ENCODE measurements around the gene WBP1L.
"Not testable (repeated sequence)": the region's sequence is repeated elsewhere in the genome, so short reads cannot be mapped to it uniquely, and the experiment has no call there.

WBP1L gene

DNA sequence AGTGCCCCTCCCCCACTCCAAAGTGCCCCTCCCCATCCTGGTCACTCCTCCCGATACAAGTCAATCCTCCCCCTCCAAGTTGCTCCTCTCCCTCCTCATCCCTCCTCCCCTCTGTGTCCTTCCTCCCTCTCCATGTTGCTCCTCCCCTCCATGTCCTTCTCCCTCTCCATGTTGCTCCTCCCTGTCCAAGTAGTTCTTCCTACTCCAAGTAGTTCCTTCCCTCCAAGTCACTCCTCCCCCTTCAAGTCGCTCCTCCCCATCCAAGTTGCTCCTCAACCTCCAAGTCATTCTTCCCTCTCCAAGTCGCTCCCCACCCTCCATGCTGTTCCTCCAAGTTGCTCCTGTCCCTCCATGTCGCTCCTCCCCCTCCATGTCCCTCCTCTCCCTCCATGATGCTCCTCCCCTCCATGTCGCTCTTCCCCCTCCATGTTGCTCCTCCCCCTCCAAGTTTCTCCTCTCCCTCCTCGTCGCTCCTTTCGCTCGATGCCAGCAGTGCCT lies 8.6 kb upstream of the WBP1L start:
- no peak overlapping the region for H3K9ac ChIP-seq (ENCODE audit: insufficient read length, low read depth)
- H3K4me3 ChIP-seq (ENCODE audit: insufficient read length, low read depth), result no peak overlapping the region
- no peaks in the 10 kb centered on the region for H3K9me3 ChIP-seq (ENCODE audit: insufficient read depth, low read length)
- TF ChIP-seq ZNF274 (IDR thresholded peaks at IDR 0.05; ENCODE audit: low read depth, low read length), result no peak
- no peak for TF ChIP-seq YY1 (IDR thresholded peaks at IDR 0.05; ENCODE audit: insufficient read depth, insufficient read length)
- TF ChIP-seq SUZ12 (IDR thresholded peaks at IDR 0.05; ENCODE audit: extremely low read depth, insufficient read depth, insufficient read length), result no peak
- peaks cover 58% of the 10 kb centered on the region for H3K36me3 ChIP-seq (ENCODE audit: insufficient read depth, insufficient read length, low read length)
- H3K4me1 ChIP-seq (ENCODE audit: insufficient read depth, insufficient read length), result peaks cover 4% of the 10 kb centered on the region
- H3K27me3 ChIP-seq (ENCODE audit: insufficient read depth, insufficient read length), result no peaks in the 10 kb centered on the region
- no peak for DNase-seq (ENCODE audit: low read depth, low spot score)

DNA sequence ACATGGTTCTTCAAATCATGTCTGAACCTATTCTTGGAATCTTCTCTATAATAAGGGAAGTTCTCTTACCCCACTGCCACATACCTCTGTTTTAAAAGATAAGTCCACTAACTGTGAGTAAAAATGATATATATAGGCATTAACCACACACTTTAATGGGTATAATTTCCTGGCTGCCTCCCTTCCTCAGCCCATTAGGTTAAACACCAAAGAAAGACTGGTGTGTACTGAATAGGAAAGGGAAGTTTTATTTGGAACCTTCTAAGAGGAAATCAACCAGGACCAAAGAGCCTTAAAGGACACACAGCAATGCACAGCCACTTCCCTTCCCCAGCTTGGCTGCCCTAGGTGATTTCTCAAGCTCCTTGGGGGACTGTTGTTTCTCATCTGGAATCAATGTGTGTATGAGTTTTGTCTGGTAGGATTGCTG lies 5.0 kb upstream of the WBP1L start:
- no peak overlapping the region for H3K4me3 ChIP-seq (ENCODE audit: insufficient read length, low read depth)
- peaks cover 4% of the 10 kb centered on the region for H3K4me1 ChIP-seq (ENCODE audit: insufficient read depth, insufficient read length)
- H3K36me3 ChIP-seq (ENCODE audit: insufficient read depth, insufficient read length, low read length), result peaks cover 32% of the 10 kb centered on the region
- no peaks in the 10 kb centered on the region for H3K9me3 ChIP-seq (ENCODE audit: insufficient read depth, low read length)
- H3K27me3 ChIP-seq (ENCODE audit: insufficient read depth, insufficient read length), result no peaks in the 10 kb centered on the region
- no peak overlapping the region for H3K9ac ChIP-seq (ENCODE audit: insufficient read length, low read depth)
- DNase-seq (ENCODE audit: low read depth, low spot score), result no peak
- TF ChIP-seq SUZ12 (IDR thresholded peaks at IDR 0.05; ENCODE audit: extremely low read depth, insufficient read depth, insufficient read length) (no peak), ZNF274 (IDR thresholded peaks at IDR 0.05; ENCODE audit: low read depth, low read length) (no peak), YY1 (IDR thresholded peaks at IDR 0.05; ENCODE audit: insufficient read depth, insufficient read length) (no peak)

DNA sequence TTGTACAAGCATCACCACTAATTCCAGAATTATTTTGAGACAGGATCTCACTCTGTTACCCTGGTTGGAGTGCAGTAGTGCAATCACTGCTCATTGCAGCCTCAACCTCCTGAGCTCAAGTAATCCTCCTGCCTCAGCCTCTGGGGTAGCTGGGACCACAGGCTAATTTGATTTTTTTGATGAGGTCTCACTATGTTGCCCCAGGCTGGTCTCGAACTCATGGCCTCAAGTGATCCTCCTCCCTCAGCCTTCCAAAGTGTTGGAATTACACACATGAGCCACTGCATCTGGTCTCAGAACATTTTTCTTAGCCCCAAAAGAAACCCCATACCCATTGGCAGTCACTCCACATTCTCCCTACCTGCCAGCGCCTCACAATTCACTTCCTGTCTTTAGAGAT lies 3.5 kb upstream of the WBP1L start:
- Histone ChIP-seq H3K4me1 (ENCODE audit: insufficient read depth, insufficient read length) (peaks cover under 1% of the 10 kb centered on the region), H3K4me3 (ENCODE audit: insufficient read length, low read depth) (no peak overlapping the region), H3K9me3 (ENCODE audit: insufficient read depth, low read length) (no peaks in the 10 kb centered on the region), H3K36me3 (ENCODE audit: insufficient read depth, insufficient read length, low read length) (peaks cover 19% of the 10 kb centered on the region), H3K27me3 (ENCODE audit: insufficient read depth, insufficient read length) (no peaks in the 10 kb centered on the region), H3K9ac (ENCODE audit: insufficient read length, low read depth) (no peak overlapping the region)
- no peak for DNase-seq (ENCODE audit: low read depth, low spot score)
- TF ChIP-seq YY1 (IDR thresholded peaks at IDR 0.05; ENCODE audit: insufficient read depth, insufficient read length) (no peak), SUZ12 (IDR thresholded peaks at IDR 0.05; ENCODE audit: extremely low read depth, insufficient read depth, insufficient read length) (no peak), ZNF274 (IDR thresholded peaks at IDR 0.05; ENCODE audit: low read depth, low read length) (no peak)

DNA sequence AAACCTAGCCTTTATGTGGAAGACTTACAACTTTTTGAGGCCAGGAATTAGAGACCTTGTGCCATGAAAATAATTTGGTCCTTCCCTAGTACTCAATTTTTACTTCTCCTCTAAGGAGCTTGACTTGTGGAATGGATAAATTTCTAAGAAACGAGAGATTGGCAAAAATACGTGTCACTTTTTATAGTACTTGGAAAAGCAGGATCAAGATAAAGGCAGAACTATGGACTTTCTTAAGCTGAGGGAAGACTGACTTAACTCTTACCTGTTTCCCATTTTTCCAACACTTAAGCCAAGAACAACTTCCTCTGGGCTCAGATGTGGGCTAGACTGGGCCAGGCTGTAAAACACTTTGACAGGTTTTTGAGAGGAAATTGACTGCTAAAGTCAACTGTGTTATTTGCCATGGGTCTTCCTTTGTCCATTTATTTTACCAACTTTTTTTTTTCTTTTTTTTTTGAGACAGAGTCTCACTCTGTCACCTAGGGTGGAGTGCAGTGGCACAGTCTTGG lies 2.0 kb upstream of the WBP1L start:
- TF ChIP-seq YY1 (IDR thresholded peaks at IDR 0.05; ENCODE audit: insufficient read depth, insufficient read length) (no peak), ZNF274 (IDR thresholded peaks at IDR 0.05; ENCODE audit: low read depth, low read length) (no peak), SUZ12 (IDR thresholded peaks at IDR 0.05; ENCODE audit: extremely low read depth, insufficient read depth, insufficient read length) (no peak)
- no peak for DNase-seq (ENCODE audit: low read depth, low spot score)

DNA sequence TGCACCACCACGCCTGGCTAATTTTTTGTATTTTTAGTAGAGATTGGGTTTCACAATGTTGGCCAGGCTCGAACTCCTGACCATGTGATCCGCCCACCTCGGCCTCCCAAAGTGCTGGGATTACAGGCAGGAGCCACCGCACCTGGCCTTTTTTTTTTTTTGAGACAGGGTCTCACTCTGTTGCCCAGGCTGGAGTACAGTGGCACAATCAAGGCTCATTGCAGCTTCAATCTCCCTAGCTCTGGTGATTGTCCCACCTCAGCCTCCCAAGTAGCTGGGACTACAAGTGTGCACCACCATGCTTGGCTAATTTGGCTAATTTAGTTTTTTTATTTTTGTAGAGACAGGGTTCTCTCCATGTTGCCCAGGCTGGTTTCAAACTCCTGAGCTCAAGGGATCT lies 1.4 kb upstream of the WBP1L start:
- not testable (repeated sequence) for H3K36me3 ChIP-seq (ENCODE audit: insufficient read depth, insufficient read length, low read length); H3K9me3 ChIP-seq (ENCODE audit: insufficient read depth, low read length); H3K4me3 ChIP-seq (ENCODE audit: insufficient read length, low read depth); H3K4me1 ChIP-seq (ENCODE audit: insufficient read depth, insufficient read length); H3K27me3 ChIP-seq (ENCODE audit: insufficient read depth, insufficient read length); DNase-seq (ENCODE audit: low read depth, low spot score); H3K9ac ChIP-seq (ENCODE audit: insufficient read length, low read depth)

More for the DNA sequence above, 2.0 kb upstream of the WBP1L start:
- Histone ChIP-seq H3K9me3 (ENCODE audit: insufficient read depth, low read length) (no peaks in the 10 kb centered on the region), H3K4me1 (ENCODE audit: insufficient read depth, insufficient read length) (no peaks in the 10 kb centered on the region), H3K4me3 (ENCODE audit: insufficient read length, low read depth) (no peak overlapping the region), H3K36me3 (ENCODE audit: insufficient read depth, insufficient read length, low read length) (peaks cover 11% of the 10 kb centered on the region), H3K27me3 (ENCODE audit: insufficient read depth, insufficient read length) (no peaks in the 10 kb centered on the region), H3K9ac (ENCODE audit: insufficient read length, low read depth) (no peak overlapping the region)

DNA sequence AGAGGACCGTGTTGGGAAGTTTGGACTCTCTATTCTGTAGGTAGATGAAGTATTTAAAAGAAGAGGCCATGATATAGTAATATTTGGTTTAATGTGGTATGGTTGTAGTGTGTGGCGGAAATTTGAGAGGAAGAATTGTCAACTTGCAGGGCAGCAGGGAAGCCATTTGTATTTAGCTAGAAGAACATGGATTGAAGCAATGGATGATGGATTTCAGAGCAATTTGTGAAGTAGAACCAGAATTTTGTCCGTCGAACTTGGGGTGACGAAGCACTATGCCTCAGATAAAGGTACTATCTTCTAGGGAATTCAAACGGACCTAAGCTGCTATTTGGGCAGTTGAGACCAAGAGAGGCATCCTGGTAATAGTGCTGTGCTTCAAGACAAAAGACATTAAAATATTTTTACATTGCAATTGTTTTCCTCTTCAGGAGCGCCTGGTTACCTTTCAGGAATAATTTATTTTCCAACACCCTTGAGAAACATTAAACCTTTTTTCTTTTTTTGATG lies 615 bp upstream of the WBP1L start:
- Histone ChIP-seq H3K27me3 (ENCODE audit: insufficient read depth, insufficient read length) (no peaks in the 10 kb centered on the region), H3K9me3 (ENCODE audit: insufficient read depth, low read length) (no peaks in the 10 kb centered on the region), H3K9ac (ENCODE audit: insufficient read length, low read depth) (no peak overlapping the region), H3K4me3 (ENCODE audit: insufficient read length, low read depth) (no peak overlapping the region), H3K36me3 (ENCODE audit: insufficient read depth, insufficient read length, low read length) (no peaks in the 10 kb centered on the region), H3K4me1 (ENCODE audit: insufficient read depth, insufficient read length) (no peaks in the 10 kb centered on the region)
- no peak for DNase-seq (ENCODE audit: low read depth, low spot score)
- no peak for TF ChIP-seq SUZ12 (IDR thresholded peaks at IDR 0.05; ENCODE audit: extremely low read depth, insufficient read depth, insufficient read length)
- no peak for TF ChIP-seq ZNF274 (IDR thresholded peaks at IDR 0.05; ENCODE audit: low read depth, low read length)
- TF ChIP-seq YY1 (IDR thresholded peaks at IDR 0.05; ENCODE audit: insufficient read depth, insufficient read length), result no peak

DNA sequence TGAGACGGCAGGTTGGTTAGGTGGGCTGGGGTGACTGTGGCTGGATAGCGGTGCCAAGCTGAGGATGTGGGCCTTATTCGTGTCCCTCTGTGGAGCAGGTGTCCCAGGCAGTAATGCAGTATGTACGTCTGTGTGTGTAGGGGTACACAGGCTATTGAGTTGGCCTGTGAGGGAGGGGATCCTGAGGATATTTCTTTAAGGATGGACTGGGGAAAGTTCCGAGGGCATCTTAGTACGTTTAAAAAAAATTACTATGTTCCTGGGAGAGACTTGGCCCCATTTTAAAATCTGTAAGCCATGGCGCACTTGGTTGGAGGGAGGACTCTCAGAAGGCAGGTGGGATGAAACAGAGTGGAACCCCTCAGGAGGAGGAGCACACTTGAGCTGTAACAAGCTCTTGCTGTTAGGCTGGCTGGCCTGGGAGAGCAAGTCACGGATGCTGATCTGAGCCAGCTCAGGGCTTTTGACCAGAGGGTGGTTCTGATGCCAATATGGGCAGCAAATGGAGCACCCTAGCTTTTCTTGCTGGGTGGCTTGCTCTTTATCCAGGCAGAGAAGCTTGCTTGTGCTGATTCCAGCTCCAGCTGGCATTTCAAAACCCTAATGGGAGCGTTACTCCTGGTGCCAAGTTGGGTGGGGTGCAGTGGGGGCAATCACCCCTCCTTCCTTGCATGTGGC lies 765 bp downstream of the WBP1L start:
- no peak for DNase-seq (ENCODE audit: low read depth, low spot score)
- peak overlapping the region; percentile 75 for H3K4me3 ChIP-seq (ENCODE audit: insufficient read length, low read depth)
- H3K4me1 ChIP-seq (ENCODE audit: insufficient read depth, insufficient read length), result no peaks in the 10 kb centered on the region
- peak overlapping the region; percentile 77 for H3K9ac ChIP-seq (ENCODE audit: insufficient read length, low read depth)
- TF ChIP-seq YY1 (IDR thresholded peaks at IDR 0.05; ENCODE audit: insufficient read depth, insufficient read length), result no peak
- no peak for TF ChIP-seq SUZ12 (IDR thresholded peaks at IDR 0.05; ENCODE audit: extremely low read depth, insufficient read depth, insufficient read length)
- no peak for TF ChIP-seq ZNF274 (IDR thresholded peaks at IDR 0.05; ENCODE audit: low read depth, low read length)
- no peaks in the 10 kb centered on the region for H3K36me3 ChIP-seq (ENCODE audit: insufficient read depth, insufficient read length, low read length)
- no peaks in the 10 kb centered on the region for H3K27me3 ChIP-seq (ENCODE audit: insufficient read depth, insufficient read length)
- H3K9me3 ChIP-seq (ENCODE audit: insufficient read depth, low read length), result no peaks in the 10 kb centered on the region

All from NT2/D1 (cell line).